DMS153 treated with DMSO at 0.1 percent for 48 hours (cell line): ENCODE data around the gene NME7.

Source experiments
- DNase-seq: peaks from one replicate; lab custom pipeline; 2025; ENCODE audit not compliant: unreplicated experiment; lab: John Stamatoyannopoulos, UW

Gene NME7

DNA sequence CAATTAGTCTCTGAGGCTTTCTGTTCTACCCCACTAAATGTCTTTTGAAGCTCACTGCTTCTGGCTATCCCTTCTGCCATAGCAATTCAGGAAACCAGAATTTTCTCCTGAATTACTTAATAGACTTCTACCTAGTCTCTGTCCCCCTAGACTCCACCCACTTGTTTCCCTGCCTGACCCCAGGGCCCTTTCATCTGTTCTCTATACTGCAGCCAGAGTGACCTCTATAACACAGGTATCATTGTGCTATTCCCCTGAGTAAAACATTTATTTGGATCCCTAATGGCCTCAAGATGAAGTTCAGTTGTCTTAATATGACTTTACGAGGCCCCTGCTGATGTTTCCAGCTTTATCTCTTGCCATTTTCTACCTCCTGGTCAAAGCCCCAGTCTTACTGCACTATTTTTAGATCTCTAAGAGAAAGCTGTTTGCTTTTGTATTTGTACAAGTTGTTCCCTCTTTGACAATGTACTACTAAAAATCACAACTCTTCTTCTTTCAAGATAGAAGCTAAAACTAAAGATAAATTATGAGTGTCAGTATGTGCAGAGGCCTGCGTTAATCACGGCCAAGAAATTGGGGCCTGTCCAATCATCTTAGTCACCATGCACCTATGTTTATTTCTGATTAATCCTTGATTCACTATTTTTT, 206.6 kb downstream of the NME7 start:
- DNase-seq: no peak

DNA sequence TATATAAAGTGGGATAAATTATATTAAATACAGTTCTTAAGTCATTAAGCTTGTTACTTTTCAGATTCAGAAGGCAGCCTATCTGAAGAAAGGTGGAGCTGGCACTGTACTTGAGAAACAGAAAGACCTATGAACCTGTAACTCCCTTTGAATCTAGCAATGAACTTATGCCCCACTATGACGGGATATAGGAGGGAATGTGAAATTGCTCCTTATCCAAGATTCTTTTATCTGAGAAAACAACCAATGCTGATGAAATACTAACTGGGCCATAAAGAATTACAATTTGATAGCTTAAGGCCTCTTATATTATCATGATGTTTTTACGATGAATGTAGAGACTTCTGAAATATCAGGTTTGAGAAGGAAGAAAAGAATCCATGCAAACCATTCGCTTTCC, 211.0 kb downstream of the NME7 start:
- no peak for DNase-seq

DNA sequence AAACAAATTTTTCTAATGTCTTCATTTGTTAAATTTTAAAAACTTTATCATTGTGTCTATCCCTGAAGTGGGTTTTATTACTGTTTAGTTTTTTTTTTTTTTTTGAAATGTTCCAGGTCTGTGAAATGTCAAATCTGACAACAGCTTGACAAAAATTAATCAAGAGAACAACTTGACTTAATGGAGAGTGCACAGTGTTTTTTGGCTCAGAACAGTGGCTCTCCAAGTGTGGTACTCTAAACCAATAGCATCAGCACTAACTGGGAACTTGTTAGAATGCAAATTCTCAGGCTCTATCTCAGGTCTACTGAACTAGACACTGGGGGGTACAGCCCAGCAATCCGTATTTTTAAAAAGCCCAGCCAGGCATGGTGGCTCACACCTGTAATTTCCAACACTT, 211.9 kb downstream of the NME7 start:
- DNase-seq: no peak

DNA sequence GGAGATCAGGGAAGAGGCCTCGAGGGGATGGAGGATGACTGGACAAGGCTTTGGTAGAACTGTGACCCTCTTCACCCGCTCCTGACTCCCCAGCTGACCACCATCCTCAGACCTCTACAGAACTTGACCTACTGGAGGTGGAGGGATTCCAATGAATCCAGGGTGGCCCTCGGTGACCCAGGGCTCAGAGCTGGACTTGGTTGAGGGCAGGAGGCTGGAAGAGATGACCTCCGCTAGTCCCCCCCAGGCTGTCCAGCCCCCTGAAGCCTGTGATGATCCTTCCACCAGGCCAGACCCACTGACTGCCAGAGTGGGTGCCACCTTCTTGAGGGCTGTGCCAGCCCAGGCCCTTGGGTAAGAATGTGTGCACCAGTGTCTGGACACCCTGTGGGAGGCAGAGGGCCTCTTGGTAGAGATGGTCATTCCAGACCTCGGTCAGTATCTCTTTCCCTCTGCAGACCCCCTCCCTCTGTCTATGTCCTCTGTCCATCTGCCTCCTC, 216.2 kb downstream of the NME7 start:
- no peak for DNase-seq

DNA sequence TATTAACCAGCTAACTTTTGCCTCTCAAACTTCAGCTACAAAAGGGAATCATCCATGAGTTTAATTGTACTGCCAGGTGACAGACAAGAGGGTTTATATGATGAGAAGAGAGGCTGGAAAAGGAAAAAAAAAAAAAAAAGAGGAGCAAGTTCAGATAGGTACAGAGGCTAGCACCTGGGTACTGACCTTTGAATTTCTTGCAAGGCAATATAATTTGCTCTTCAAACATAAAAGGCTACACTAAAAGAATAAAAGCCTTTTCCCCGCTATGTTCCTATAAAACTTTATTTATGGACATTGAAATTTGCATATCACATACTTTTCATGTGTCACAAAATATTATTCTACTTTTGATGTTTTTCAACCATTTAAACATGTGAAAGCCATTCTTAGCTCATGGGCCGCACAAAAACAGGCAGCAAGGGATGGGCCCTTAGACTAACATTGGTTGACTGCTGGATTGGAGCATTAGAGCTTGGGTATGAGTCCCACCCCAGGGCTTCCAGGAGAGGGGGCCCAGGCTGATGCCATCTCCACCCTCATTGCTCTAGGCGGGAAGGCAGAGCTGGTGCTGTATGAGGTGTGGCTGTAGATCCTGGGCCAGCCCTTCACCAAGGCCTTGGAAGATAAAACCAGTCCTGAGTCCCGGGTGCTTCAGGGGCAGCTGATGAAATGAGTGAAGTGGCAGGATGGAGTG, 216.8 kb downstream of the NME7 start:
- no peak for DNase-seq

GRCh38 chr1:169149555-169150286, 217.9 kb downstream of the NME7 start:
- DNase-seq: no peak

GRCh38 chr1:169148472-169149252, 218.9 kb downstream of the NME7 start:
- no peak for DNase-seq

DNA sequence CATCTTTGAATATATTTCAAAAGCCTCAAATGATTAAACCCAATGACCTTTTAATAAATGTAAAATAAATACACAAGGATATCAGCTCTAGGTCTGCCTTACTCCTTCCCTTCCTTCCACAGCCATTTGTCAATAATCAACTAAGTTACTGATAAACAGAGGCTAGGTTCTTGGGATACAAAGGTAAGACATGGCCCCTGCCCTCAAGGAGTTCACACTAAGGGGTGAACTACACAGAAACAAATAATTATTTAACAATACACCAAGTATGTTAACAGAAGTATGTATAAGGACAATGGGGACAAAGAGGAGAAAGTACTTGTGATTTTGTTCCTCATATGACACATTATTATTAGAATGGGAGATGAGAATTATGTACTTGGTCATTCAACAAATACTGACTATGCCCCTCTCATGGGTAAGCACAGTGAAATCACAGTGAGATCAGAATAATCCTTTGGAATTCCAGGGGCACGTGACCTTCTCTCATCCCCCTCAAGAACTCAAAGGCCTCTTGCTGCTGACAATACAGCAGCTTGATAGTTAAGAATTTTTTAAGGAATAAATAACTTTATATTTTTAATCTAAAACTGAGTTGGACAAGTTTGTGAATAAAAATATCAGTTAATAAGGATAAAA, 220.9 kb downstream of the NME7 start:
- no peak for DNase-seq

- no peak for DNase-seq
These were observed 222.5 kb downstream of the NME7 start for GRCh38 chr1:169144941-169145626.

DNA sequence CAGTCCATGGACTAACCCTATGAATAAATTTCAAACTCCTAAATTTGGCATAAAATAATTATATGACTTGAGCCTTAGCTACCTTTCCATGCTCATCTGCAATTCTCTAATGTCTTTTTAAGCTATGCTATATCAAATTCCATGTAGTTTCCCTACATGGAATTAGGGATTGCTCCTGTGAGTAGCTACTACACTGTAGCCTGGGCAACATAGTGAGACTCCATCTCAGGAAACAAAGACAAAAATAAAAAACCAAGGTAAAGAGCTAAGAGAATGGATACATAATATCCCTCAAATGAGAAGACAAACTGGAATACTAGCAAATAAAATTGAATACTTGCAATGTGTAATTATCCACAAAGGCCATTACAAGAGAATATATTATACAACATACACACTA, 223.6 kb downstream of the NME7 start:
- DNase-seq: no peak

DNA sequence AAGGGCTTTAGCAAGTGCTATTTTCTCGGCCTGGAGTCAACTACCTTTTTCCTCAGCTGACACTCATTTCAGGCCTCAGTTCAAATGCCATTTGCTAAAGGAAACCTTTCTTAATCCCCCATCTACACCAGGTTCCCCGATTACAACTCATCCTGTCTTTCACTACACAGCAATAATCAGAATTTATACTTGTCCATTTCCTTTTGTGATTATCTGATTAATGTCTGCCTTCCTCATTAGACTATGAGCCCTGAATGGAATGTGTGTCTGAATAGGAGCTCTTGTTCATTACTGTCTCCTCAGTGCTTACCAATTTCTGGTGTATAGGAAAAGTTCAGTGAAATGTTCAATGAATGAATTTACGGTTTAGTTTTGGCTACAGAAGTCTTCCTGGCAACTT, 224.3 kb downstream of the NME7 start:
- no peak for DNase-seq

DNA sequence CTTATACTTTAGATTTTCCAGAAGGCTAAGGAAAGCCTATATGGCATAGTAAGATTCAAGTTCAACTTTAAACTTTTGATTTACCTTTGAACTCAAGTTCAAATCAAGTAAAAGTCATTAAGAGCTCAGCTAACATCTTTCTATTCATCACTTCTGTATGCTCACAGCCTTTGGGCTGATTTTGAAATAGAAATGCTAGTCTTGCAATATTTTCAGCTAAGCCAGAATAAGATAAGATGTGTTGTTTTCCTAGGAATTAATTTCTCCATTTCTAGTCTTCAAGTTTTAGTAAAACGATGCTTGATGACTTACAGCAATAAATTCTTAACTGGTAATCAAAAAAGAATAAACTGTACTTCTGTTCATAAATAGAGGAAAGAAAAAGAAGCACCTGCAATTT, 225.5 kb downstream of the NME7 start:
- DNase-seq: no peak

DNA sequence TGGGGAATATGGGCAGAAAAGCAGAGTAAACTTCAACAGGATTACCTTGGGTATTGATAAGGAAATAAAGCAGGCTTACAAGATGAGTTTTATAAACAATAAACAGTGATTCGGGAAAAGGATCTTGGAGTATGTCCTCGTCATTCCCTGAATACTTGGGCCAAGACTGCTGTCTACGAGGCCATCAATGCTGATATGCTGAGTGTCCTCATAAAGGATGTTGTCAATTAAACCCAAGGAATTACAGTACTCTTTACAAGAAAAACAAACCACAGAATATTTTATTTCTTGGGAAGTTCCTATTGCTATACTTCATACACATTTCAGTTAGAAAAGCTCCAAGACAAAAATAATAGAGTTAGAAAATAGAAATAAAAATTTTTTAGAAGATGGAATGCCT, 226.2 kb downstream of the NME7 start:
- DNase-seq: no peak

- no peak for DNase-seq
These were observed 228.5 kb downstream of the NME7 start for GRCh38 chr1:169138866-169139670.

DNA sequence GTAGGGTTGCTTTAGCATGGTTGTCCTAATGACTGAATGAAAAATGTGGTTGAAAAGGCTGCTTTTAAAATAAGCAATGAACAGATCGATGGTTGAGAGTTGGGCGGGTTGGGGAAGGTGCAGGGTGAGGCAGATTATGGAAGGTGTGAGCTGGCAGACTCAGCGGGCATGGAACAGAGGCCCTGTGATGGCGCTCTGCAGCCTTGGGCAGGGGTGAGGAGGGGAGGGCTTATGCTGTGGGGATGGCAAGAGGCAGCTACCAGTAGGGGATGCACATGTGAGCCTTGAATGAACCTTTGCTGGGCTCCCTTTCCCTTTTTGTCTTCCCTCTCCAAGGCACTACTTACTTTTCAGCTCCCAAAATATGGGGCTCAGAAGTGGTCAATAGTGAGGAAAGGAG, 230.2 kb downstream of the NME7 start:
- no peak for DNase-seq

DNA sequence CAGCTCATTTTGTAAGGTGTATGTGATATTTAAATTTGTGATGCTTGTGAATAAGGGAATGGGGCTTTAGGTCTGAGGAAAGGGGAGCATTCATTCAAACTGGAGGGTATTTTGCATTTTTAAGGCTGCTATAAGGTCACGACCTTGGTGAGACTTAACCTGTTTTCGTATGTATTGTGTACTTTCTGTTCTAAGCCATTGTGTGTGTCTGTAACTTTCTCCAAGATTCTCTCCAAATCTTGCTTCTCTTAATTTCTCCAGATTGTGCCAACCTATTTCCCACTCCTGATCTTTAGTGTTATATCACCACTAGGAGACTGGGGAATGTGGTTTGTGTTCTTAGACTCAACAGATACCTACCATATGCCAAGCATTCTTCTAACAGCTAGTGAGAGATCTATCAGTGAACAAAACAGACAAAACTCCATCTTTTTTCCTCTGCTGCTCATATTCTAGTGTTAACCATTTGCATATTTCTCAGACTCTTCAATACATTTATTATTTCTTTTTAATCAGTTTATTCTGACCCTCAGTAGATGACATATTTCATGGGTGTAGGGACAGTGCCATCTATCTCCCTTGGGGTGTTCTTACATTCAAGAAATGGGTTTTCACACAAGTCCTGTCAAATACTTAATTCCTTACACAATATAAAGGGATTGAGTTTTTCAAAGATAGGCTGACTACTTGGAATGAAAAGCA, 233.6 kb downstream of the NME7 start:
- no peak for DNase-seq

DNA sequence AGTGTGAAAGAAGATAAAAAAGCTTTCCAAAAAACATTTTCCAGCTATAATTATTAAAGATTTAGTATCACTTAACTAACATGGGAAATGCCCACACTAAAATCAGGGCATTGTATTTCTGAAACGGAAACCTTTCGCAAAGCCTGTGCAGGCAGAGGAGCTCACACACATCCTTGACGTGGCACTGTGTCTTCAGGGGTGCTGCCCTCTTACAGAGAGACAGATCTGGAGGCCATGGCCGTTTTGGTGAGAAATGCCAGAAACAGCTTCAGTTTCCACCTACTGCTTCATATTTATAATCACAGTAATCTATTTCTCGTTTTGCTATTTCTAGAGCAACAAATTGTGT, 234.4 kb downstream of the NME7 start:
- no peak for DNase-seq

DNA sequence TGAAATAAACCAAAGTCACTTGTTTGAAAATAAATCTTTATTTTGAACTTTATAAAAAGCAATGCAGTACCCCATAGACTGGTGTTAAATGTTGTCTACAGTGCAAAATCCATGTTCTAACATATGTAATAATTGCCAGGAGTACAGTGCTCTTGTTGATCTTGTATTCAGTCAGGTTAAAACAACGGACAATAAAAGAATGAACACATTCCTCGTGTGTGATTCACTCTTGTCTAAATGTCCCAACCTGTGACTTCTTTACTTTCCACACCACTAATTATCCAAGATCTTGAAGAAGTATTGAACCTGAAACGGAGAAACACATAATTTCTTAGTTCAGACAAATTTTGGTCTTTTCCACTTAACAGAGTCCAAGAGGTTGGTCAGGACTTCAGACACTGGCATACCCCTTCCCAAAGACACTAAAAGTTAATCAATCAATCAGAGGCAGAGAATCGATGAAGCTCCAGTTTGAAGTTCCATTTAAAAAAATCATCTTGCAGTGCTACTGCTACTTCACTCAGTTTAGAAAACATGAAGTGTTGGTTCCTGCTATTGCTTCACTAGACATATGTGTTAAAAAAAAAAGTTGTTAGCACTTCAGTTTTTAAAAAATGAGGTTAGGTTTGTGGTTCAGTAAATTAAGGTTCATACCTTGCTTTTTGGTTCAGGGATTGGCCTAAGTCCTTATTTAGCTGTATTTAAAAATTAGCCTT, 234.9 kb downstream of the NME7 start:
- DNase-seq: no peak
